Glomerular endothelial cell (primary cell): ENCODE data around the gene EOGT. TPM values are rescaled to one million over a fixed set of nuclear protein-coding genes. Genes with fewer than 3 reads are reported as not detected.

Experiments
- DNase-seq: peaks from one replicate; pipeline ENCODE4 v3.0.0-alpha.2; 2011; ENCODE audit warnings: low read depth, low spot score; ENCODE audit errors: extremely low read depth
- total RNA-seq: library from RNA; depleted of rRNA; stranded (reverse); fragments of >200 nt; gene quantifications from 2 replicates; pipeline ENCODE4 v1.2.3, GENCODE V29; 2015

Gene EOGT
- total RNA-seq, 1 donor from 2014 or later, result 82.9 TPM

- DNase-seq, result no peak
Observed at GRCh38 chr3:68963891-68964290, 49.6 kb downstream of the EOGT start.

- no peak for DNase-seq
Observed at GRCh38 chr3:68963376-68963775, 50.1 kb downstream of the EOGT start.

- DNase-seq, result no peak
Observed at GRCh38 chr3:68958932-68959331, 54.6 kb downstream of the EOGT start.

- DNase-seq, result no peak
Observed at GRCh38 chr3:68957895-68958294, 55.6 kb downstream of the EOGT start.

GRCh38 chr3:68953816-68954444 lies 59.6 kb downstream of the EOGT start:
- no peak for DNase-seq

GRCh38 chr3:68945225-68945624 lies 68.3 kb downstream of the EOGT start:
- DNase-seq, result no peak

- no peak for DNase-seq
Observed at GRCh38 chr3:68943753-68944500, 69.6 kb downstream of the EOGT start.

- DNase-seq, result no peak
Observed at GRCh38 chr3:68941055-68941454, 72.4 kb downstream of the EOGT start.

- DNase-seq, result no peak
Observed at GRCh38 chr3:68936856-68937255, 76.6 kb downstream of the EOGT start.

- no peak for DNase-seq
Observed at GRCh38 chr3:68935778-68936177, 77.7 kb downstream of the EOGT start.

- DNase-seq, result no peak
Observed at GRCh38 chr3:68931406-68932149, 81.9 kb downstream of the EOGT start.

Other genes with a start within 250 kb of the EOGT start
- not detected in 2 replicates for gene TAFA4, start 81.1 kb downstream of the EOGT start, total RNA-seq
- 20.3 and 27.9 TPM in 2 replicates for gene TMF1, start 38.6 kb upstream of the EOGT start, total RNA-seq
- gene UBA3, start 66.7 kb upstream of the EOGT start, total RNA-seq, result 48.8 and 51.7 TPM in 2 replicates
- gene ARL6IP5, start 71.3 kb upstream of the EOGT start, total RNA-seq, result 115 and 128 TPM in 2 replicates
- gene LMOD3, start 108.9 kb upstream of the EOGT start, total RNA-seq, result not detected in 2 replicates